ENCODE results near the gene HEY2.
"Not testable (repeated sequence)": the region's sequence is repeated elsewhere in the genome, so short reads cannot be mapped to it uniquely, and the experiment has no call there.

The HEY2 gene

GRCh38 chr6:125769147-125769783 lies 19.8 kb downstream of the HEY2 start:
- TF ChIP-seq, protein P1, sequence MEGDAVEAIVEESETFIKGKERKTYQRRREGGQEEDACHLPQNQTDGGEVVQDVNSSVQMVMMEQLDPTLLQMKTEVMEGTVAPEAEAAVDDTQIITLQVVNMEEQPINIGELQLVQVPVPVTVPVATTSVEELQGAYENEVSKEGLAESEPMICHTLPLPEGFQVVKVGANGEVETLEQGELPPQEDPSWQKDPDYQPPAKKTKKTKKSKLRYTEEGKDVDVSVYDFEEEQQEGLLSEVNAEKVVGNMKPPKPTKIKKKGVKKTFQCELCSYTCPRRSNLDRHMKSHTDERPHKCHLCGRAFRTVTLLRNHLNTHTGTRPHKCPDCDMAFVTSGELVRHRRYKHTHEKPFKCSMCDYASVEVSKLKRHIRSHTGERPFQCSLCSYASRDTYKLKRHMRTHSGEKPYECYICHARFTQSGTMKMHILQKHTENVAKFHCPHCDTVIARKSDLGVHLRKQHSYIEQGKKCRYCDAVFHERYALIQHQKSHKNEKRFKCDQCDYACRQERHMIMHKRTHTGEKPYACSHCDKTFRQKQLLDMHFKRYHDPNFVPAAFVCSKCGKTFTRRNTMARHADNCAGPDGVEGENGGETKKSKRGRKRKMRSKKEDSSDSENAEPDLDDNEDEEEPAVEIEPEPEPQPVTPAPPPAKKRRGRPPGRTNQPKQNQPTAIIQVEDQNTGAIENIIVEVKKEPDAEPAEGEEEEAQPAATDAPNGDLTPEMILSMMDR (IDR thresholded peaks at IDR 0.05; ENCODE audit: low read length, missing control alignments), result no peak
- no peak for DNase-seq (ENCODE audit: low read depth)
- no peak overlapping the region for H3K4me3 ChIP-seq (replicated peaks; ENCODE audit: low read depth, low read length)

DNA sequence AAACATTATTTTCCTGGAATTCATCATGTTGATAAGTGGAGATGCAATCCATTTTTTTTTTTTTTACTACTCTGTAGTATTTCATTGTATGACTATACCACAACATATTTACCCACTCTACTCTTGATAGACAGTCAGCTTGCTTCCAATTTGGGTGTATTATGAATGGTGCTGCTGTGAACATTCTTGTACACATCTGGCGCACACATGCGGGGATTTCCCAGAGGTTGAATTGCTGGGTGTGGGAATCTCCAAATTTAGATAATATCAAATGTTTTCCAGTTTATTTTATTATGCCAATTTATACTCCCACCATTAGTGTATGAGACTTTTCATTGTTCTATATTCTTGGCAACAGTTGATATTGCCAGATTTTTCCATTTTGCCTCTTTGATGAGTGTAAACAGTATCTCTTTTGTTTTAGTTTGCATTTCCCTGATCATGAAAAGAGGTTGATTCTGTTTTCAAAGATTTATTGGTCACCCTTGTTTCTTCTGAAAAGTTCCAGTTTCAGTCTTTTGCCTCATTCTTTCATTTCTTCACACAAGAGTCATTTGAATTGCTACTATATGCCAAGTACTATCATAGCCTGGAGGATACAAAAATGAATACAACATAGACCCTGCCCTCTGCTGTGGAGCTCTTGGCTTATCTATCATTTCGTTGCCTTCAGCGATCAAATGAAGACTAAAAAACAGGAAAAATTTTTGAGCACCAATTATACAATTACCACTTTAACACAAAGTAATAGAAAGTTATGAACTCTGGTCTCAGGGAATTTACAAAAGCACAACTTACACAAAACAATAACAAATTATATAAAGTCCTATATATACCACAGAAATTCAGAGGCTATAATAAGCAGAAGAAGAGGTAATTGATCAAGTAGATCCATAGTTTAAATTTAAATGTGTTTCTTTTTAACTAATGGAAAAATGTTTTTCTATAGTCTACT lies 24.2 kb downstream of the HEY2 start:
- H3K4me3 ChIP-seq (replicated peaks; ENCODE audit: low read depth, low read length), result no peak overlapping the region
- peak; percentile 50 for DNase-seq (ENCODE audit: low read depth)
- TF ChIP-seq, protein P1 (IDR thresholded peaks at IDR 0.05; ENCODE audit: low read length, missing control alignments), result no peak

GRCh38 chr6:125776107-125776826 lies 26.8 kb downstream of the HEY2 start:
- not testable (repeated sequence) for H3K4me3 ChIP-seq (replicated peaks; ENCODE audit: low read depth, low read length); DNase-seq (ENCODE audit: low read depth)

DNA sequence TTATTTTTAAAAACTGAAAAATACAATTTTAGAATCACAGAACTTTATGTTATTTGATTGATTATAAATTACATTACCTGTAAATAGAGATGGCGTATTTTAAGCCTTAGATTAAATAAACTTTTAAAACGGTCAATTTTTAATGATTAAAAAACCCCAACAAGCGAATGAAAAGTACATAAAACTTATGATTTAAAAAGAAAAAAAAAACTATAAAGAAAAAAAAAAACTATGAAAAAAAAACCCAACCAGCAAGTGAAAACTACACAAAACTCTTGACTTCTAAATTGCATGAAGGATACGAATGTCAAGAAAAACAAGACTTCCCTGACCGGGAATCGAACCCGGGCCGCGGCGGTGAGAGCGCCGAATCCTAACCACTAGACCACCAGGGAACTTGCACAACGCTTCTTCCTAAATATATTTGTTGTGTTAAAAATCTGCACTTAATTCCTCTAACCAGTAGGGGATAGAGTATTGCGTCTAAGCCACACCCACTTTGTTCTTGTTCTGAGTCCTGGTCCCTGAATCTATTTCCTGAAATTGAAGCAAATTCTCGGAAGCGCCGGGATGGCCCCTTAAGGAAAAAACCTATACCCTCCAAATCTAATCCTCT lies 30.6 kb downstream of the HEY2 start:
- peak overlapping the region; percentile 65 for H3K4me3 ChIP-seq (replicated peaks; ENCODE audit: low read depth, low read length)
- peak; percentile 96 for DNase-seq (ENCODE audit: low read depth)
- TF ChIP-seq, protein P1 (IDR thresholded peaks at IDR 0.05; ENCODE audit: low read length, missing control alignments), result peak; percentile 21

DNA sequence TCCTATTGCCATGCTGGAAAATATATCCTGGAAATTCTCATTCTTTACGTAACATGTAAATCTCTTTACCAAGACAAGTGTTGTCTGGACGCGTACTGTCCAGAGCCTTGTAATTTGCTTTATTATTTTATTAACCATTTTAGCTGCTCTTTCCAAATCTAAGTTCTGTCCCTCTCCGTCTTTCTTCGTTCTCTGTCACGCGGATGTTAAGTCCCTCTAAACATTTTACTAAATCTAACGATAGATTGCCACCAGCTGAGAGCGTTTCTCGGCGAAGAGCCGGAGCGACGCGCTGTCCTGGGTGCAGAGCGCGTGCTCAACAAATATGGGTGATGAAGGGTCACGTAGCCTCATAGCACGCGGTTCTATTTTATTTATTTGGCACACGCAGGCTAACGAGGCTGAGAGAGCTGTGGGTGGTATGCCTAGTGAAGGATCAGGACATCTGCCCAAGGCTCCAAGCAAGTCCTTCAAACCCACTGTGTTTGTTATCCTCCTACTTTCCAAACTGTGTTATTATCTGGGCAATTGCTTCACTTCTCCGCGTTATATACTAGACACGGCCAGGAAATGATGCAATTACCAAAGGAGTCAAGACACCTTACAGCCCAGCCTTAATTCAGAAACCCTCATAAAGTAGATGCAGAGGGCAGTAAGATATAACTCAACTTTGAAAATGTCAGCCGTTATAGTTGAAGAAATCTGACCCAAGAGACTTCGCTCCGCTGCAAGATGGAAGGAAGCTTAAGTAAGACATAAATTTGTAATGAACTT lies 31.3 kb downstream of the HEY2 start:
- DNase-seq (ENCODE audit: low read depth), result peak; percentile 90
- TF ChIP-seq, protein P1 (IDR thresholded peaks at IDR 0.05; ENCODE audit: low read length, missing control alignments), result no peak

DNA sequence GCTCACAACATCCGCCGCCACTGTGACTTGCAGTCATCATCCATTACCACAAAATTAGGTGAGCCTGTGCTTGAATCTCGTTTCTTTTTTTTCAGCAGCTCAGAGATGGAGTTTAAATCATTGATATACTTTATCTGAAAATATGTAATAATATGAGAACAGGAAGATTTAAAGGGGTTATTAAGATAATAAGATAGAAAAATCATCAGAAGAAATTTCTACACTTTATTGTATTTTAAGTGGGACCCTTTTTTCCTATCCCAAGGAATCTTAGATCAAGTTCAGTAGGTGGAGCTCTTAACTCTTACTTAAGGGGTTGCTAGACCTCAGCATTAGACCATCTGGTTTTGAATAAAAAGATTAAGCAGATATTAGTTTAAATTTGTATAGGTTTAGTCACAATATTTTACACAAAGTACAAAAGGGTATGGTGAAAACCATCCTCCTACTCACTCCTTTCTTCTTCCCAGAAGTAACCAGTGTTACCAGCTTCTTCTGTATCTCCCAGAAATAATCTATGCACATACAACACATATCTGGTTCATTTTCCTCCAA lies 32.0 kb downstream of the HEY2 start:
- H3K4me3 ChIP-seq (replicated peaks; ENCODE audit: low read depth, low read length), result peak overlapping the region; percentile 65
- peak; percentile 46 for DNase-seq (ENCODE audit: low read depth)
- TF ChIP-seq, protein P1 (IDR thresholded peaks at IDR 0.05; ENCODE audit: low read length, missing control alignments), result no peak

More for the DNA sequence above, 31.3 kb downstream of the HEY2 start:
- H3K4me3 ChIP-seq (replicated peaks; ENCODE audit: low read depth, low read length), result peak overlapping the region; percentile 65

Measured in fibroblast of pulmonary artery (primary cell).